SHP77 (cell line): Measurements from ENCODE around the gene ZCCHC24.

Source experiments
- DNase-seq, 2 experiments: peaks; one replicate each; lab custom pipeline; 2025; lab: John Stamatoyannopoulos, UW

Gene ZCCHC24

DNA sequence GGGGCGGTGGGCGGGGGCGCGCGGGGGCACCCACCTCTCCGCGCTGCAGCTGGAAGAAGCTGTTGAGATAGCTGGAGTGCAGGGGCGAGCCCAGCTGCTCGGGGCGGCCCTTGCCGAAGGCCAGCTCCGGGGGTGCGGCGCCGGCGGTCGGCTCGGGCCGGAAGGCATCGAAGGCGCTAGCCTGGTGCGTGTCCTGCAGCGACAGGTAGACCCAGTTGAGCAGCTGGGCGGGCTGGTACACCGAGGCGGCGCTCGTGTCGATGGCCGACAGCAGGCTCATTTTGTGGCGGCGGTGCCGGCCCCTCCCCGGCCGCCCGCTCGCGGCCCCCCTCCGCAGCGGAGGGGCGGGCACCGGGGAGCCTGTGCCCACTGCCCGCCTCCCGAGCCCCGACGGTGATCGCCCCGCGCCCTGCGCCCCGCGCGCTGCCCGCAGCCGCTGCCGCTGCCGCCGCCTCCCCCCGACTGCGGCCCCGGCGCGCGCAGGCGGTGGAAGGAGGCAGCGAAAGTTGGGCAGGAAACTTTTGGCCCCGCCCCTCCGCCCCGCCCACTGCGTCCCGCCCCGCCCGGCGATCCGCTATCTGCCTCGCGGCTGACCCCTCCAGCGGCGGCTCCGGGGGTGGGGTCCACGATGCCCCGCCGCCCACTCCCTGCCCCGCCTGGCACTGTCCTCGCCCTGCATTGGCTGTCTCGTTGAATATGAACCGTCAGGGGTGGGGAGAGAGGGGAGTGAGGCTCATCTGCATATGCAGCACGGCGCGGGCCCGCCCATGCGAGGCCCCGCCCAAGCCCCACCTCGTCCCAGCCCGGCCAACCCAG lies at the start of gene ZCCHC24:
Gene ZCCHC24, minus strand, starts transcription at position 464 of the 816 bp plus-strand sequence. Its CDS starts 184 bp downstream, at position 280.
- DNase-seq = peak; percentile 73

DNA sequence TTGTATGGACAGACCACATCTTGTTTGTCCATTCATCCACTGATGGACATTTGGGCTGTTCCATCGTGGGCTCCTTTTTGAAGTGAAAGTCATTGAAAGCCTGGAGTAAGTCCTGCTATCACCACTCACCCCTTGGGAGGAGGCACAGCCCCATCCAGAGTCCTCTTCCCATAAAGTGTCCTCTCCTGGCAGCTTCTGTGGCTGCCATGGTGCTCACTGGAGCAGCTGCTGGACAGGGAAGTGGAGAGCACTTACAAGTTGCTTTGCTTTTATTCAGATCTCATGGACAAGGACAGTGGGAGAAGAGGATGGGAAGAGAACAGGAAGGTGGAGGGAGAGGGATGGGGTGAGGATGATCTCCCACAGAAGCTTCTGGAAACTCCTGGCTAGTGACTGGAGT lies 48.4 kb upstream of the ZCCHC24 start:
- DNase-seq = no peak

DNA sequence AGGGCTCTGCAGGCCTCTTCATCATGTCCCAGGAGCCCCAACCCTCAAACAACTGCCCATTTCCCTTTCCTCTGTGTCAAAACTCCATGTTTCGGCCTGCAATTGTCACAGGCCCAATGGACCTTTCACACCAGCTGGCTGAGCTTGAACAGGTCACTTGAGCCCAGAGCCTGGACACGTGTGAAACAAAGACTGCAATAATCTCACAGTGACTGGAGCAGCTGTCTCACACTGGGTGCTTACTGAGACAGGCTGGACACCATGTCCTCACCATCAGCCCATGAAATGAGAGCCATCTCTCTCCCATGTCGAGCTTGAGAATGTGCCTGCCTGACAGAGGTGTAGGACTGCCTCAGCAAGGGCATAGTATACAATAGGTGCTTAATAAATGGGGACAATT lies 47.4 kb upstream of the ZCCHC24 start:
- no peak for DNase-seq

DNA sequence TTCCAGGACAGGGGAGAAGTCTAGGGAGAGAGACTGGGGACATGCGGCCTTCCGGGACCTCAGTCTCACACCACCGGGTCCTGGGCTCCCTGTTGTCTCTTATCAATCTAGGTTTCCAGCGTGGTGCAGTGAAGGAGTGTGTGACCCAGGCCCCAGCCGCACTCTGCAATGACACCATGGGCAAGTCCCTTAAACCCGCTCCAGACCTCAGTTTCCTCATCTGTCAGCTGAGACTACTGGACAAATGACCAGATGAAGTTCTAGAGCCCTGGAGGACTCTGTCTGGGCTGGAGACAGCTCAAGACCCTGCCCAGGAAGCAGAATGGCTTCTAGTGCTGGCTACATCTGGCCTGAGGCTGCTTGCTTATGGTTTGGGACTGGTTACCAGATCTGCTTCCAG lies 46.8 kb upstream of the ZCCHC24 start:
- no peak for DNase-seq

DNA sequence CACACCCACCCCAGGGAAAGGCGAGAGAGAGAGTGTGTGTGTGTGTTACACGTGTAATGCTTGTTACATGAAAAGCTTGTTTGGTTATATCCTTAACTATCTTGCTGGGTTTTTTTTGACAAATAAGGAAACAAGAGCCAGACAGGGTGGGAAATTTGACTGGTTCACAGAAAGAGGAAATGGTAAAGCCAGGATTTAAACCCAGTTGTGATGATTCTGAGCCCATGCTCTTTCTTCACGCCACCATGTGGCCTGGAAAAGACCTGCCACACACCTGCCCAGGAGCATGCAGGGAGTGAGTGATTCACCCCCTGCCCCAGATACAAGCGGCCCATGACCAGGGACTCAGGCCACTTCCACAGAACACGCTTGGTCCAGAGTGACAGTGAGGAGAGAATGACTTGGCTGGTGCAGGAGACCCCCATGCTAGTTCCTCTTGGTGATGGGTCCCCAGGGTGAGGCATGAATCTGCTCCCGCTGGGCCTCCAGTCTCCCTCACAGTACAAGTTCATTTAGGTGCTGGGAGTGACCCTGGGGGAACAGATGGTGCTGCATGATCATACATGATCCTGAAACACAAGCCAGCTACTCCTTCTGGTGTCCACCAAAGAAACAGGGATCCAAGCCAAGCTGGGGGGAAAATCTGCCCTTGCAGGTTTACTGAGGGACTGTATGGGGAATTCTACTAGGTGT lies 45.9 kb upstream of the ZCCHC24 start:
- no peak for DNase-seq

DNA sequence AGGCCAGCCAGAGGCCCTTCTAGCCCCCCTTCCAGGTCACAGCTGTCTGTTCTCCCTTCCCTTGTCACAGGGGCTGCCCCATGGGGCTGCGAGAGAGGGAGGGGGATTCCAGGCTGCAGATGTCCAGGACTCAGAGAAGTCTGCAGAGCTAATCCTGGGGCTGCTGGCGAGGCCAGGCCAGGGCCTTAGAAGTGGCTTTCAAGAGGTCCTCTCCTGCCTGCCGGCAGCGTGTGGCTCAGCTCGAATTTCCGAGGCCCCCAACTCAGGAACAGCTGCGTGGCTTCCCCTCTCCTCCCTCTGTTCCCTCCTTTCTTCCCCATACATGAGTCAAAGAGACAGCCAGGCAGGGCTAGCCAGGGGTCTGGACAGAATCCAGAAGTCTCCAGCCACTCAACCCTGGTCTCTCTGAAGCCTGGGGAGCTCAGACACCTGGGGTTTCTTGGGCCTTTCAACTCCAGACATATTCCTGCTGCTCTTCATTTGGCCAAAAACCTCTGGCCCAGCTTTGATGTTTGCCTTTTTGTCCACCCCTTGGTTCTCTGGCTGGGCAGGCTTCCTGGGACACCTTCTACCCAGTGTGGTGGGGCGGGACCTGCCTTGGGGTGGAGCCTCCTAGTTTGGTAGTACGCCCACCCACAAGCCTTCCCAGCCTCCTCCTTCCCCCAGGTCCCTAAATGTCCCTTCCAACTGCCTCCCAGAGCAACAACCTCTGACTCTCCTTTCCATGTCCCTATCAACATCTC lies 45.1 kb upstream of the ZCCHC24 start:
- DNase-seq = no peak

DNA sequence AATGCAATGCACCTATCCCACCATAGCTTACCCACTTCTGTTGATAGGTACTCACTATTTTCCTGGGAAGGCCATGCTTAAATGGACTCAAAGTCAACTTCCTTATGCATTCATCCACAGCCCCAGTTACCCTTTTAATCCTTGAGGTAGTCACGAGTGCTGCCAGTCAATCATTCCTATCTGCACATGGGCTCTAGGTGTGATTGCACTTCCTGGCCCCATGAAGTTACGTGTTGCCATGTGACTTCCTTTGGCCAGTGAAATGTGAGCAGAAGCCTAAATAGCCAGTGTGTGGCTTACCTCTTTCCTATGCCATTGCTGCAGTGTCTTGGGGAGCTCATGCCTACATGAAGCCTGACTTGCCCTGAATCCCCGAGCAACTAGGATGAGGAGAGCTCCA lies 43.4 kb upstream of the ZCCHC24 start:
- no peak for DNase-seq

DNA sequence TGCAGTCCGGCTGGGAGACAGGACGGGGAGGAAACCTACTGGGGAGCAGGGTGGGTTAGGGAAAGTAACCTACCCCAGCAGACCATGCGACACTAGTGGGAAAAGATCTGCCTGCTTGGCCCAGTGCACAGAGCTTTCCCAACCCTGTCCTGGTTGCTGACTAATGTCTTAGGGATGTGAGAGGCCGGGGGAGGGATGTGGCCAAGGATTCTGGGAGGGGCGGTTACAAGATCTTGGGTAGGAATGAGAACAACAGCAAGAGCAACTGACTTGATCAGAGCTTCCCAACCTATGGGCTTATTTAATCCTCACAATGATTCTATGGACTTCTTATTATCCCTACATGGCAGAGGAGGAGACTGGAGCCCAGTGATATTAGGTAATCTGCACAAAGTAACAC lies 42.9 kb upstream of the ZCCHC24 start:
- no peak for DNase-seq

DNA sequence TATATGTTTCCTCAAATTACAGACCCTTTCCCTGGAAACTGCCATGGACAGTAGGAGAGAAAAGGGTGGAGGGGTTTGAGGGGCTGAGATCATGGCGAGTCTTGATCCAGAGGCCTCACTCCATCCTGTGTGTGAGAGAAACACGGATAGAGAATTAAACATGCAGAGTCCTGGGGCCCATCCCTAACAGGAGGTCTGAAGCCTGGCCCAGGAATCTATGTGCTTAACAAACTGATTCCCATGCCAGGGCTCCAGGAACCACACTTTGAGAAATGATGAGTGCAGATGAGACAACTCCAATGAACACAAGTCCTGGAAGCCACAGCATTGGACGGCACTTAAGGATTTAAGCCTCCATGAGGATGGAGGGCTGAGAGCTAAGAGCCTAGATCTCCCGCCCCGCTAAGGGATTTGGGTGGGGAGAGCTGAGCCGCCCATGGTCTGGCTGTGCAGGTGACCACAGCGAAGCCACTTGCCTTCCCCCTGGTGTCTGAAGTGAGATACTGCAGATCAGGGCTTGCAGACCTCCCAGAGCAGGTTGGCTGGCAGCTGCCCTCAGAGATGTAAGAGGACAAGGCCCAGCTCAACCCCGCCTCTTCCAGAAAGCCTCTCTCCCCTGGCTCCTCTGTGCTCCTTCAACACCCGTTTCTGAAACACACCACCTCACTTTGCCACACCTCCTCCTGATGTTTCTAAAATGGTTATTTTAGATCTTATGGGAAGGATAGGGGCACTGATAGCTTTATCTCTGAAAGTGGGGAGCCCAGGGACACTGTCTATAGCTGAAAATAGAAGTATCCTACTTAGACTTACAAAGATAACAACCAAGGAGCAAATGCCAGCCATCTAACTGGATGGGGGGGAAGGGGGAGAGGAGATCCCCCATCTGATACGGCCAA lies 42.1 kb upstream of the ZCCHC24 start:
- DNase-seq = peak; percentile 27 to 32

DNA sequence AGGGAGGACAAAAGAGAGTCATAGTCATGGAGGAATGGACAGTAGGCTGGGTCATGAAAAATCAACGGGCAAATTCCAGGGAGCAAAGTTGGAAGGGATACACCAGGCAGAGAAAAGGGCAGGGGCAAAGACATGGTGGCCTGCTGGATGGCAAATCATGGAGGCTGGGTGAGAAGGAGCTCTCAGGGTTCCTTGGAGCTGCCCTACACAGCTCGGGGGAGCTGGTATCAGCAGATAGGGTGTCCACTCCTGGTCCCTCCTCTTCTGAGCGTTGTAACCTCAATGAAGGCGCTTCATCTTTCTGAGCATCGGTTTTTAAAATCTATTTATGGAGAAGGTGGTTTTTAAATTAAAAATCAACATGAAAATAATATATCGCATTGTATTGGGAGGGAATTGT lies 39.1 kb upstream of the ZCCHC24 start:
- no peak for DNase-seq

DNA sequence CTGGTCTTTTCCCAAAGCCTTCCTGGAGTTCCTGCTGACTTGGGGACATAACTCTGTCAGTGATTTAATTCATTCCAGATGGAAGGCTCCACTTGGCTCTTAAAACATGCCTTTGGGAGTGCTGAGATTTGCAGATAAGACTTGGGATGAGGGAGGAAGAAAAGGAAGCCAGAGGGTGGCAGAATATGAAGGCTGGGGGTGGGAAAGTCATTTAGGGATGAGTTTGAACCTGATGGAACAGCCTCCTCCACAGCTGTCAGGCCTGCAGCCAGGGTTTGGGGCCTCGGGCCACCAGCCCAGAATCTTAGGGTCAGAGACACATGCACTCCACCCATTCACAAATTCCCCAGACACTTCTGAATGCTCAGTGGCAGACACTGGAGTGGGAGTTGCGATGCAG lies 38.5 kb upstream of the ZCCHC24 start:
- no peak for DNase-seq

DNA sequence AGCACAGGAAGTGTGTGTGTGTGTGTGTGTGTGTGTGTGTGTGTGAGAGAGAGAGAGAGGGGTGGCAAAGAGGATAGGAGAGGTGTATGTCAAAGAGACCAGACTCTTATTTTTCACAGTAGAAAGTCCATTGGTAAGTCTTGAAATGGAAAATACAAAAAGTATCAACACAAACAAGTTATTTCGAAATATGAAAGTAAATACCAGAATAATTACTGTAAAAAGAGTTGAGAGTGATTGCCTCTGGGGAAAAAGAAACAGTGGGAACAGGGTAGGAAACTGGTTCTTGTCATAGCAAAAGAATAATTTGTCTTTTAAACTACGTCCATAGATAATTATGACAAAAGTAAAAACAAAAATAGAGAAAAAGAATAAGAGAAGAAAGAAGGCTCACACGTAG lies 37.9 kb upstream of the ZCCHC24 start:
- DNase-seq = no peak

DNA sequence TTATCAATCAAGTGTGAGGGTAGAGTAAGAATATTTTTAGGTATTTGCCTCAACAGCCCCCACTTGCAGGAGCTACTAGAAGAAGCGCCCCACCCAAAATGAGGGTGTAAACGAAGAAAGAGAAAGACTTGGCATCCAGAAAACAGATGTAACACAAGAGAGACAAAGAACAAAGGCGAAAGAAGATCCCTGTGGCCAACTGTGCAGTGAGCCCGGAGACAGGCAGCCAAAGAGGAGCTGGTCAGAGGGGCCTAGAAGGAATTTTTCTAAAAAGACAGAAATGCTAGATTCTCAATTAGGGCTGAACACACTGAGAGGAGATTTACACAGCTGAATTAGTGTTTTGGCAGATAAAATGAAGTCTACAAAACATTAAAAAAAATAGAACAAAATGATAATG lies 37.3 kb upstream of the ZCCHC24 start:
- DNase-seq = no peak

DNA sequence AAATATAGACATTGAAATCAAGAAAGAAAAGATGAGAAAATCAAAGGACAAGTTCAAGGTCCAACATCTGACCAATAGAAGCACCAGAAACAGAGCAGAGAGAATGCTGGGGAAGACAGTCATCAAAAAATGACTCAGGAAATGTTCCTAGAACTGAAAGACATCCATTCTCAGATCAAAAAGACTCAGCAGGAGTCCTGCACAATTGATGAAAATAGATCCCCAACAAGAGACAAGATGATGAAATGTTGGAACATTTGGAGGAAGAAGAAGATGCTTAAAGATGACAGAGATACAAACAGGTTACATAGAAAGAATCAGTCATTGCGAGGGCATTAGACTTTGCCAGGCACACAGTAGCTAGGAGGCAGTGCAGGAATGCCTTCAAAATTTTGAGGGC lies 36.9 kb upstream of the ZCCHC24 start:
- DNase-seq = no peak

DNA sequence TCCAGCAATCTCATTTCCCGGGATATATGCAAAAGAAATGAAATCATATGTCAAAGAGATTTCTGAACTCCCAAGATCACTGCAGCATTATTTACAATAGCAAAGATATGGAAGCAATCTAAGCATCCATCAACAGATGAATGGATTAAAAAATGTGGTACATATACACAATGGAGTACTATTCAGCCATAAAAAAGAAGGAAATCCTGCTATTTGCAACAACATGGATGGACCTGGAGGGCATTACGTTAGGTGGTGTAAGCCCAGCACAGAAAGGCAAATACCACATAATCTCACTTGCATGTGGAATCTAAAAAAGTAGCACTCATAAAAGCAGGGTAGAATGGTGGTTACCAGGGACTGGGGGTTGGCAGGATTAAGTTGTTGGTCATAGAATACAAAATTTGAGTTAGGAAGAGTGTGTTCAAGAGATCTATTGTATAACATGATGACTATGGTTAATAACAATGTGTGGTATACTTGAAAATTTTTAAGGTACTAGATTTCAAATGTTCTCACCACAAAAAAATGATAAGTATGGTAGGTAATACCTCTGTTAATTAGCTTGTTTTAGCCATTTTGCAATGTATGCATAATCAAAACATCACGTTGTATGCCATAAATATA lies 34.0 kb upstream of the ZCCHC24 start:
- DNase-seq = no peak

DNA sequence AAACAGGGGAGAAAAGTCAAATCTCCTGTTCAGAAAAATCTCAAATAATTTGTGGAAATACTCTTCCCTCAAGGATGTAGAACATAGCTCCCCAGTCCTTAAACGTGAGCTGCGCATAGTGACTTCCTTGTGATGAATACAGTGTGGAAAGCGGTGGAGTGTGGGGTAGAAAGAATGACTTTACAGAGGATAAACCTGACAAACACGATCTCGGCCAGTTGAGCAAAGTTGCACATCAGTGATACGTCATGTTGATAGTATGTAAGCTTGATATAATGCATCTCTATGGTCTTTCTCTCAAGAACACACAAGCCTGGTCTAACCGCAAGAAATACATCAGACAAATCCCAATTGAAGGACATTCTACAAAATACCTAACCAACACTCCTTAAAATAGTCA lies 32.0 kb upstream of the ZCCHC24 start:
- DNase-seq = no peak

DNA sequence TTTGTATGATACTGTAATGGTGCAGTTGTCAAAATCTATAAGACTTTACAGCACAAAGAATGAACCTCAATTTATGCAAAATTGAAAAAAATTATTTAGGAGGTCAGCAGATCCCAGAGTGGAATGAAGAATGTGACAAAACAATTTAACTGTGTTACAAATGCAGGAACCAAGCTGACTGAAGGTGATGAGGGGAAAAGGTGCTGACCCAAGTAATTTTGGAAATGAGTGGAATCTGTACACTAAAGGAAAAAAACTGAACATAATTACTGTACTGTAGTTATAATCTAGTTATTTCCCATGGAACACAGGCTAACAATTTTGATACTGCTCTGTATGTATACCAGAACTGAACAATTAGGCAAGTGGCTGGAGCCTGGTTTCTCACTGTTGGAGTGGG lies 31.2 kb upstream of the ZCCHC24 start:
- no peak for DNase-seq

DNA sequence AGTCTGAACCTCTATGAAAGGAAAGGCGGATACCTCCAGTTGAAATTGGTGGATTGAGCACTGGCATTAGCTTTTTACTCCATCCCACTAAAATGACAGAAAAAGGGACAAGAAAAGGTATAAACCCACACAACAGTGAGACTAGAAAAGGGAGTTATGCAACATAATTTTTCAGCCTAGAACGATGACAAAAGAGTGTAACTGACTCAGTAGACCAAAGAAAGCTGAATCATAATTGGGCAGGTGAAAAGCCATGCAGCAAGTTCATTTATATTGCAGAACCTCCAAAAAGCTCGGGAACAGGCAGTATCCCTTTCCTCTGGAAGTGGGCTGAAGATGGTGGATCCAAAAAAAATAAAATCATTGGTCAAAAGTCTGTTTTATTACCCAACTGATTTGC lies 30.5 kb upstream of the ZCCHC24 start:
- DNase-seq = no peak

DNA sequence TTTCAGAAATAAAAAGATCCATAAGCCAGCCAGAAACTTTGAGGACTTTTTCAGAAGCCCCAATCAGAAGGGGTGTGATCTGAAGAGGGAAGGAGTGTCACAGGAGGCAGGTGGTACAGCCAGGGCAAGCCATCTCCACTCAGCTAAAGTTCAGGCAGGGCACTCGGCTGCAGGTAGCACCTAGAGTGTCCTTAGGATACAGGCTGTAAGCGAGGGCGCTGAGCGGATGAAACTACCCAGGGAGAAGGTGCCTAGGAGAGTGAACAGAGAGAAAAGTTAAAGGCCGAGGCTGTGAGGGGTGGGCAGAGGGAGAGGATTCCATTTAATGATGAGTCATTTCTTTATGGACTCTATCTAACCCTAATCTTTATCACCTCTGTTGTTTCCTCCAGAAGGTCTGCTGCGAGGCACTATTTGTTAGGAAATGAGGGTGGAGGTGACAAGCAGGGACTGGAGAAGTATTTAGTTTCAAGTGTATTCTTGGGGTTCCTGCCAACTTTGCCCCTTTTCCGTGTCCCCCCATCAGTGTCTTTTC lies 29.8 kb upstream of the ZCCHC24 start:
- no peak for DNase-seq

DNA sequence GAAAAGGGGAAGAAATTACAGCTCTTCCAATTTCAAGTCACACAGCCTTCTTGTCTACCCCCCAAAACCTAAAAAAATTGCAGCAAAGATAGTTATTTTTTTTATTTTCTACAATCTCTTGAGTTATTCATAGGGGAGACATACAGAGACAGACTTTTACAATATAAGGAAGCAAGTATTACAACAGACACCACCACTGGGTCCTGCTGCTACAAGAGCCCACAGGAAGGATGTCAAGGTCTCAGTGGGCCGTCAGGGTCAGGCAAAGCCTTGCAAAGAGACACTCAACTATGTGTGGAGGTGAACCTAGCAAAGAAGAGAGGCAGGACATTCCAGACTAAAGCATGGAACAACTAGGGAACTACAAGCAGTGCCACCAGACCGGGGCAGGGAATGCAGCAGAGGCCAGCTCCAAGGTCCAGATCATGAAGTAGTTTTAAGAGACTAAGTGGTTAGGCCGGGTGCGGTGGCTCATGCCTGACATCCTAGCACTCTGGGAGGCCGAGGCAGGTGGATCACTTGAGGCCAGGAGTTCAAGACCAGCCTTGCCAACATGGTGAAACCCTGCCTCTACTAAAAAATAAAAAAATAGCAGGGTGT lies 28.2 kb upstream of the ZCCHC24 start:
- no peak for DNase-seq

DNA sequence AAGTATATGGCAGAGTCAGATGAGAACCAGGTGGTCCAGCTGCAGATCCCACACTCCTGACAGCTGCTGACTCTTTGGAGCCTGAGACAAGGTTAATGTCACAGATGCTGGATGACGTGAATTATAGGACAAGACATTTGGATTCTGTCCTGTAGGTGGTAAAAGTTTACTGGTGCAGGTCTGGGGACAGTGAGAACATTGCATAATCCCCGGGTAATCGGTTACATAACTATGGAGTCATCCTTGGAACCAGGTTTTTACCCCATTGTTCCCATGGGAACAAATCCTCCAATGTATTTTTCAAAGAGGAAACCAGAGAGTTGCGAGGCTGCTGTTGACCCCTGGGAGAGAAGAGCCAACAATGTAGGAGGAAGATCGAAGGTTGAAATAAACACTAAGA lies 27.5 kb upstream of the ZCCHC24 start:
- DNase-seq = no peak
